Dermis microvascular lymphatic vessel endothelial cell (primary cell): ENCODE results near the gene PIM1. TPM values are rescaled to one million over a fixed set of nuclear protein-coding genes. Genes with fewer than 3 reads are reported as not detected.
"Not testable (repeated sequence)": the region's sequence is repeated elsewhere in the genome, so short reads cannot be mapped to it uniquely, and the experiment has no call there.

Source experiments
- DNase-seq, 2 donors: peaks; one replicate each; pipeline versions ENCODE4 v3.0.0 to v3.0.0-alpha.2; 2010; ENCODE audit warnings: low read depth in 2 of 2
- total RNA-seq: library from RNA; depleted of rRNA; stranded (reverse); fragments of >200 nt; gene quantifications from 2 replicates; pipeline ENCODE4 v1.2.1, GENCODE V29; 2014

The PIM1 gene
- total RNA-seq, 1 donor from 2014 or later = 0.64 TPM

DNA sequence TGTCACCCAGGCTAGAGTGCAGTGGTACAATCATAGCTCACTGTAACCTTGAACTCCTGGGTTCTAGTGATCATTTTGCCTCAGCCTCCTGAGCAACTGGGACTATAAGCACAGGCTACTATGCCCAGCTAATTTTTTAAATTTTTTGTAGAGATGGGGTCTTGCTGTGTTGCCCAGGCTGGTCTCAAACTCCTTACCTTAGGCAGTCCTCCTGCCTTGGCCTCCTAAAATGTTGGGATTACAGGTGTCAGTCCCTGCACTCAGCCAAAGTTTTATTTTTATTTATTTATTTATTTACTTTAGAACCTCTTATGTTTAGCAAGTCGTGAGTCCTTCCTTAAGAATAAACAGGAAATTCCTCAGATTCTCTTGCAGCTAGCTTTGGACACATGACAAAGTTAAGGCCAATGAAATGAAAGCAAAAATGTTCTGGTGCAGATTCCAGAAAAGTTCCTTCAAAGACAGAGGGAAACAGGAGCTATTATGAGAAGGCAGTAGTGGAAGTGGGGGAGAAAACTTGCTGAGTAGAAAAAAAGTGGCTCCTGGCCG is 19.1 kb downstream of the PIM1 start:
- DNase-seq = no peak

DNA sequence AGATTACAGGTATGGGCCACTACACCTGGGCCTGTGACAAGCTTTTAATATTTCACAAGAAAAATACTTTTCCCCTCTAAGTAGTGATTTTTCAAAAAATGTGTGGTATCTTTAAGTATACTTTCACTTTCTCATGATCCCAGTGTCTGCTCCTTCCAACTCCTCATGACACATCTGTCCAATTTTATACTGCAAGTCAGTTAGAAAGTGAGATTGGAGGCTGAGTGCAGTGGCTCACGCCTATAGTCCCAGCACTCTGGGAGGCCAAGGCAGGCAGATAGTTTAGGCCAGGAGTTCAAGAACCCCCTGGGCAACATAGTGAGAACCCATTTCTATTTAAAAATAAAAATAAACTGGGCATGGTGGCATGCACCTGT is 20.2 kb downstream of the PIM1 start:
- no peak for DNase-seq

DNA sequence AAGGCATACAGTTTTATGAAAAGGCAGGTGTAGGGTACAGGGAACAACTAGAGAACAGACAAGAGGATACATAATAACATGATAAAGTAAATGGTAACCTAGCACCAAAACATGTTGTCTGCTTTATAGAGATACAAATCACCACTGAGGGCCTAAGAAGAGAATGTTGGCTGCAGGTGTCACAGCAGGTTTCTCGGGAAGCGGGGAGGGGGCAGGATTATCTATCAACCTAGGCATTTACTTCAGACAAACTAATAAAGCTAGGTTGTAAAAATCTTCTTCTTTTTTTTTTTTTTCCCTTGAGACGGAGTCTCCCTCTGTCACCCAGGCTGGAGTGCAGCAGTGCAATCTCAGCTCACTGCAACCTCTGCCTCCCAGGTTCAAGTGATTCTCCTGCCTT is 22.7 kb downstream of the PIM1 start:
- no peak for DNase-seq

DNA sequence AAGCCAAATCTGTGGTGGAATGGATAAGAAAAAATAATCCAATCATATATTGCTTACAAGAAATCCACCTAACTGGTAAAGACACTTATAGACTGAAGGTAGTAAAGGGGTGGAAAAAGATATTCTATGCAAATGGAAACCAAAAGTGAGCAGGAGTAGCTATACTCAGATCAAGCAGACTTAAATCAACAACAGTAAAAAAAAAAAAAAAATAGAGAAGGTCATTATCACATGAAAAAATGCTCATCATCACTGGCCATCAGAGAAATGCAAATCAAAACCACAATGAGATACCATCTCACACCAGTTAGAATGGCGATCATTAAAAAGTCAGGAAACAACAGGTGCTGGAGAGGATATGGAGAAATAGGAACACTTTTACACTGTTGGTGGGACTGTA is 24.9 kb downstream of the PIM1 start:
- not testable (repeated sequence) for DNase-seq

DNA sequence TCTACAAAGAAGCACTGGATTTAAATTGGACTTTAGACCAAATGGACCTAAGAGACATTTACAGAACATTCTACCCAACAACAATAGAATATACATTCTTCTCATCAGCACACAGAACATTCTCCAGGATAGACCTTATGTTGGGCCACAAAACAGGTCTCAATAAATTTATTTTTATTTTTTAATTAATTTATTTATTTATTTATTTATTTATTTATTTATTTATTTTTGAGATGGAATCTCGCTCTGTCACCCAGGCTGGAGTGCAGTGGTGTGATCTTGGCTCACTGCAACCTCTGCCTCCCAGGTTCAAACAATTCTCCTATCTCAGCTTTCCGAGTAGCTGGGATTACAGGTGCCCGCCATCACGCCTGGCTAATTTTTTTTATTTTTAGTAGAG is 26.5 kb downstream of the PIM1 start:
- not testable (repeated sequence) for DNase-seq

DNA sequence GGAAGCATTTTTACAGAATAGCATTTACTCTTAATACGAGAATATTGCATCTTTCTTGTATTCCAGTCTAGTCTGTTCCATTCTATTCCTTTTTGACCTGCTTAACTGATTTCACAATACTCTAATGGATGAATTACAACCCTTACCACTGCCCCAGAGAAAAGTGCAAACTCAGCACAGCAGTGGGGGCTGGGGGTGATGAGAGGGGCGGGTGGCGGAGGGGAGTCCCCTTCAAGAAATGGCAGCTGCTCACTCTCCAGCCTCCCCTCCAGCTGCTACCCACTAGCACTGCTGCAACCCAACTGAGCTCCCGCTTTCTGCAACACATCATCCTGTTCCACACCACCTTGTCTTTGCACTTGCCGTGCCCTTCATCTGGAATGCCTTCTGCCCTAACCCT is 30.1 kb downstream of the PIM1 start:
- no peak for DNase-seq

DNA sequence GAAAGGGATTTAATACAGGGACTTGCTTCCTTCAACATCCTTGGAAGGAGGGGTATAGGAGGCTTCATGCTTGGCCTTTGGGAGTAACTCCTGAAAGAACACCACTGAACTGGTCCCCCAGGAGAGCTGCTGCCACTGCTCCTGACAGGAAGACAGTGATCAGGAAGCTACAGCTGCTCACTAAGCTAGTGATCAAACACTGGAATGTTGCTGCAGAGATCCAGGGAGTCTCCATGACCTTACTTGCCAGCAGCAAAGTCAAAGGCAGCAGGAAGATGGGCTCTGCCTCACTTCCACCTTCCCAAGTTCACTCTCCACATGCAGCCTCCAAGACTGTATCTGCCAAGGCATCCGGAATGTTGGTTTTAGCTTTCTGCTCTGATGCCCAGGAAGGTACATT is 31.8 kb downstream of the PIM1 start:
- DNase-seq = no peak

DNA sequence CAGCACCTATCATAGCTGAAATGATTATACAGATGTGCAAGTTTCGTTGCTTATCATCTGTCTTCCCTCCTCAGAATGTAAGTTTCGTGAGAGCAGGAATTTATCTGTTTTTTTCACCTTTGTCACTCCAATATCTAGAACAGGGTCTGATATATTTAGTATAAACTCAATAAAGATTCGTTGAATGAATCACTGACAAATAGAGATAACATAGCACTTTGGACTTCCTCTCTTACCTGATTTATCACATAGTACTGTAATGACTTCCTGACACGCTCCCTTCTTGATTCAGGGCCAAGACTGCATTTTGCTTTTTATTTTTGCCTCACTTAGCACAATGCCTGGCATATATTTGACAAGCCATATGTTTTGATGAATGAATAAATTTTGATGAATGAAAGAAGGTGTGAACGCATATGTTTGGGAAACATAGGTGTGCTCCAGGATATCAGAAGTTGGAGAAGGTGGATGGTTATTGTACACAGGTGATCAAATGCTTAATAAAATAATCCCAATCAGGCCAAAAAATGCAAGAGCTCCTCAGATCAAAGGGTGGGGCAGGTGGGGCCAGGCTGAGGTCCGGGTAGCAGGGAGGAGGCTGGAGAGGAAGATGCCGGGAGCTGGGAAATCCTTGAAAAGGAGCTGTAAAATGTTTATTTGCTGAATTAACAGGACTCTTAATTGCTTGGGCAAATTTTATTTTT is 33.0 kb downstream of the PIM1 start:
- DNase-seq = peak; percentile 36 to 57

DNA sequence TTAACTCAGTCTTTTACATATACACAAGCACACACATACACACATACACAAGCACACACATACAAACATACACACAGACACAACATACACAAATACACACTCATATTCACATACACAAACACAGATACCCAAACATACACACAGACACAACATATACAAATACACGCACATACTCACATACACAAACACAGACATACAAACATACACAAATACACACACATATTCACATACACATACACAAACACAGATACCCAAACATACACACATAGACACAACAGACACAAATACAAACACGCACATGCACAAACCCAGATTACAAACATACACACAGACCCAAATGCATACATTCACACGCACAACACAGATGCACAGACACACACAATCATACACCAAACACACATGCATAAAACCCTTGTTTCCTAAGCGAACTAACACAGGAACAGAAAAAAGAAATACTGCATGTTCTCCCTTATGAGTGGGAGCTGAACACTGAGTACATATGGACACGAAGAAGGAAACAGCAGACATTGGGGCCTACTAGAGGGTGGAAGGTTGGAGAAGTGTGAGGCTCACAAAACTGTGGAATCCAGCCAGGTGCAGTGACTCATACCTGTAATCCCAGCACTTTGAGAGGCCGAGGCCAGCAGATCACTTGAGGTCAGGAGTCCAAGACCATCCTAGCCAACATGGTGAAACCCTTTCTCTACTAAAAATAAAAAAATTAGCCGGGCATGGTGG is 34.2 kb downstream of the PIM1 start:
- no peak for DNase-seq

DNA sequence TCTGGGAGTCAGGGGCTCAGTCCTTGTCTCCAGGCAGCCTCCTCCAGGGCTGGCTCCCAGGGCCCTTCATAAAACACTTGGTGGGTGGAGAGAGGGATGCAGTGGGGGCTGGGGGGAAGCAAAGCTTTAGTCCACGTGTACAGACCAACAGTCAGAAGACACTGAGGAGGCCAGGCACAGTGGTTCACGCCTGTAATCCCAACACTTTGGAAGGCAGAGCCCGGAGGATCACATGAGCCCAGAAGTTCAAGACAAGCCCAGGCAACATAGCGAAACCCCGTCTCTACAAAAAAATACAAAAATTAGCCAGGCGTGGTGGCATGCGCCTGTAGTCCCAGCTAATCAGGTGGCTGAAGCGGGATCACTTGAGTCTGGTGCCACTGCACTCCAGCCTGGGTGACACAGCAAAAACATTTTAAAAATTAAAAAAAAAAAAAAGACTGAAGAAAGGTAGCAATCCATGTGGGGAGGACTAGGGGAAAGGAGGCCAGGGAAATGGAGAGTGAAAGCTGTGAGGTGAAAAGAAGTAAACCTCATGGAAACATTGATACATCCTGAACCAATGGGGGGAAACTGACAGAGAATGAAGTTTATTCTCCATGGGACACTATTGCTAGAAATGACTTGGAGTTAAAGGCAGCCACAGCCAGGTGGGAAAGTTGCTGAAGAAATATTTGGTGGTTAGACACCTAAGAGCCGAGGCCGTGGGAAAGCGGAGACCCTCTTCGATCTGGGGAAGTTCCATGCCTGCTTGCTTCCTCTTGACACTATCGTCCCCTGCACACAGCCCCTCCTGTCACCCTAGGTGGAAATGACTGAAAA is 35.4 kb downstream of the PIM1 start:
- no peak for DNase-seq

DNA sequence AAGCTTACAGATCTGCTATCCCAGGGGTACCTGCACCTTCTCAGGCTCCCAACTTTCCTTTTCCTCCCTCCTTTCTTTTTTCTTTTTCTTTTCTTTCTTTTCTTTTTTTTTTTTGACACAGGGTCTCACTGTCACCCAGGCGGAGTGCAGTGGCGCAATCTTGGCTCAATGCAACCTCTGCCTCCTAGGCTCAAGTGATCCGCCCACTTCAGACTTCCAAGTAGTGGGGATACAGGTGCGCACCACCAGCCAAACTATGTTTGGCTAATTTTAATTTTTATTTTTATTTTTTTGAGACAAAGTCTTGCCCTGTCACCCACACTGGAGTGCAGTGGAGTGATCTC is 36.0 kb downstream of the PIM1 start:
- DNase-seq = no peak

DNA sequence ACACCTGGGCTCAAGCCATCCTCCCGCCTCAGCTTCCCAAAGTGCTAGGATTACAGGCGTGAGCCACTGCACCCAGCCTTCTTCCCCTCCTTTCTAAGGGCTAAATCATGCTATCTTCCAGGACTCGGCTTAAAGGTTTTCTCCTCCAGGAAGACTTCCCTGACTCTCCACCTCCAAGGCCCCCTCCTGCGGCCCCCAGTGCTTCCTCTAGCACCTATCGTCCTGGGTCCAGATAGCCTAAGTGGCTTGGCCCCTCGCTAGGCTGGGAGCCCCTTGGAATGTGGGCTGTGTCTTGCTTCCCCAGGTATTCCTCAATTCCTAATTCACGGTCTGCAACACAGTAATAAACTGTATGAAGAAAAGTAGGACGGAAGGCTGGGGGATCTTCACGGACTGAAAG is 36.7 kb downstream of the PIM1 start:
- no peak for DNase-seq

DNA sequence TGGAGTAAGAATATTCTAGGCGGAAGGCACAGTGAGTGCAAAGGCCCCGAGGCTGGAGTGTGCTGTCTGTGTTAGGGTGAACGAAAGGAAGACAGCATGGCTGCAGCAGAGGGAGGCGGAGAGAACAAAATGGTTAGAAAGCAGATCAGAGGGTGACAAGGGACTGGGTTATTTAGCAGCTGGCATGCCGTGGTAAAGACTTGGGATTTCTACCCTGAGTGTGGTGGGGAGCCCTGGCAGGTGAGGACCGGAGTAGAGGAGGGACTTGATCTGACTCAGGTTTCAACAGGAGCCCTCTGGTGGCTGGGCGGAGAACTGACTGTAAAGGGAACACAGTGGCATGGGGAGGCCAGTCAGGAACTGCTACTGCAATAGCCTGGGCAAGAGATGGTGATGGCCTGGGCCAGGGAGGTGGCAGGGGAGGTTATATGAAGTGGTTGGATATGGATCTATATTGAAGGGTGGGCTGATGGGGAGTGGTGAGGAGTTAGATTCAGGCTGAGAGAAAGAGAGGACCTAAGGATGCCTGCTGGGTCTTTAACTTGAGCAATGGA is 38.0 kb downstream of the PIM1 start:
- peak; percentile 52 to 76 for DNase-seq

DNA sequence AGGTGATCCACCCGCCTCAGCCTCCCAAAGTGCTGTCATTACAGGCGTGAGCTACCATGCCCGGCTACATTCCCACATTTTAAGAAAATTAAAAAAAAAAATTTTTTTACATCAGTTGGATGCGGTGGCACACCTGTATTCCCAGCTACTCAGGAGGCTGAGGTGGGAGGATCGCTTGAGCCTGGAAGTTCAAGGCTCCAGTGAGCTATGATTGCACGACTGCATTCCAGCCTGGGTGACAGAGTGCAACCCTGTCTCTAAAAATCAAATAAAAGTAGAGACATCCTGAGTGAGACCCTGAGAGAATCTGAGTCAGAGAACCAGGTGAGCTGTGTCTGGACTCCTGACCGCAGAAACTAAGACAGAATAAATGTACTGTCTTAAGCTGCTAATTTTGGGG is 38.8 kb downstream of the PIM1 start:
- no peak for DNase-seq

DNA sequence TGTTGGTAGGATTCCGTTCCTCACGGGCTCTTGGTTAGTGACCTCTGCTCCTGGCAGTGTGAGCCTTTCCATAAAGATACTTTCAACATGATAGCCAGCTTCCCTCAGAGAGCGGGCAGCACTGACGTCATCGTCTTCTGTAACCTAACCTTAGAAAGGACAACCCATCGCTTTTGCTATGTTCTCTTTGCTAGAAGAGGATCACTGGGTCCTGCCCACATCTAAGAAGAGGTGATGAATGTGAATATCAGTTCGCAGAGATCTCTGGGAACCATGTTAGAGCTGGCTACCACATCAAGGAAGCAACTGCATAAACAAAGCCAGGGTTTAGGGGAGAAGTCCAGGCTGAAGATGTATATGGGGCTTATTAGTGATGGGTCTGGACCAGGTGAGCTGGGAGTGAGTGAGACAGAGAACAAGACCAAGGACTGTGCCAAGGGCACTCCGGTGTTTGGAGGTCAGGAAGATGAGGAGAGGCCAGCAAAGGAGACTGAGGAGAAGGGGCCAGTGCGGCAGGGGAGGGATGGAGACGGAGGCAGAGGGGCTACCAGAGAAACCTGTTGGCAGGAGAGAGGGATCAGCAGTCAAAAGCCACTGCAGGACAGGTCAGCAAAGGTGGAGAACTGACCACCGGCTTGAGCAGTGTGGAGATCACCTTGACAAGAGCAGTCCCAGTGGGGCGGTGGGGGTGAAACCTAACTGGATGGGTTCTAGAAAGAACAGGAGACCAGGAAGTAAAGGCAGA is 39.7 kb downstream of the PIM1 start:
- no peak for DNase-seq

DNA sequence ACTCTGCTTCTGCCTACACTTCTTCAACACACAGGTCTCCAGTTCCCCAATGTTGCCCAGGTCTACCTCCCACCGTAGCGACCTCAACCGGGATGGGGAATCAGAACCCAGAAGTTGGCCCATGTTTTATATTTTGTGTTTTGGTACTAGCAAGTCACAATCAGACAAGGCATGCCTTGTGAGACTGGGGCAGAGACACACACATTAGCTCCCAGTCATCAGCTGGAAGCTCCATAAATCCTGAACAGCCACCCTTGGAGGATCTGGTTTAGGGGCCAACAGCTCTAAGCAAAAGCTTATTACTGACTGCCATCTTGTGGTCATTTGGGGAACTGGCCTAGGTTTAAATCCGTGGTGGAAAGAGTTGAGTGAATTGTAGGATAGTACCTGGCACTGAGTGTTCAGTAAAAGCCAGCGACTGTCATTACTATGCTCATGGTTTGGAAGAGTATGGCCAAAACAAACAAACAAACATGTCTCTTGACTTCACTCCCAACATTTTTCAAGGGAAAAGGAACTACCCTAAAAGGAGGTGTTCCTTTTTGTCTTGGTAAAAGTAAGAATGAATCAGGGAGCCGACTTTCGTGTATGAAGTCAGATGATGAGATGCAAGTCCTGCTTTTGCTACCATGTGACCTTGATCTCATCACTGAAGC is 40.5 kb downstream of the PIM1 start:
- peak; percentile 78 to 82 for DNase-seq

DNA sequence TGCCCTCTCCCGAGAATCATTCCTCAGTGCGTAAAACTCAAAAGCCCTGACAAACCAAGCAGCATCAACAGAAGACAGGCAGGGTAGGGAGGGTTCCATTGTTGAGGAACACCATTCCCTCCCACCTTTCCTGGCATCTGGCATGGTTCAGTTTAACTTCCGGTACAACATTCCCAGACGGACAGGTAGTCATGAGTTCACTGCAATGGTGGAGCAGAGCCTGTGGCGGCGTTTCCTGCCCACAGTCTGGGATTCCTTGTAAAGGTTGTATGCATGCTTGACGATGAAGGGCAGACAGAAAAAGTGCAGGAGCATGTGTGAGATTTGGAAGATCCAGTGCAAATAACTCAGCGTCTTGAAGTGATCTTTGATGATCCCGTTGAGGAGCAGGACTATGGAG is 42.3 kb downstream of the PIM1 start:
- DNase-seq = peak in 1 of 2 donors; percentile 28

DNA sequence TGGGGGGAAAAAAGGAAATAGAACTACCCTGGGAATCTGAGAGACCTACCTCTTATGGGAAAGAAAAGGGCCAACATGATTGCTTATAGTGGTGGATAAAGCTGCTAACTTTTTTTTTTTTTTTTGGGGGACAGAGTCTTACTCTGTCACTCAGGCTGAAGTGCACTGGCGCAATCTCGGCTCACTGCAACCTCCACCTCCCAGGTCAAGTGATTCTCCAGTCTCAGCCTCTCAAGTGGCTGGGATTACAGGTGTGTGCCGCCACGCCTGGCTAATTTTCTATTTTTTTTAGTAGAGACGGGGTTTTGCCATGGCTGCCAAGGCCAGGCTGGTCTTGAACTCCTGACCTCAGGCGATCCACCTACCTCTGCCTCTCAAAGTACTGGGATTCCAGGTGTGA is 48.1 kb downstream of the PIM1 start:
- no peak for DNase-seq

DNA sequence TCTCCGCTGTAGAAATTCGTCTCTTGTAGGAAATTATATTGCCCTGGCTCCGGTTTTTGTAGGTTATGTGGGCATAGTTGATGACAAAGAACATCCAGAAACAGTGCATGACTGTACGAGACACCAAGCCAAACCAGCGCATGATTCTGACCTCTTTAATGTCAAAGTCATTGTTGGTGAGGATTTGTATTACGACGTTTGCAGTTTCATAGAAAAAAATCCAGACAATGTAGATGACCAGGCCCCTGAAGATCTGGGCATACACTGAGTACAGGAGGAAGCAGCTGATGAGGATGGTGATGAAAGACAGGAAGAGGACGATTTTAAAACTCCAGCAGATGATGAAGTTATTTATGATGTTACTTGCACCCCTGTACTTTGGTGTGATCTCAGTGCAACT is 48.6 kb downstream of the PIM1 start:
- peak; percentile 26 to 72 for DNase-seq

DNA sequence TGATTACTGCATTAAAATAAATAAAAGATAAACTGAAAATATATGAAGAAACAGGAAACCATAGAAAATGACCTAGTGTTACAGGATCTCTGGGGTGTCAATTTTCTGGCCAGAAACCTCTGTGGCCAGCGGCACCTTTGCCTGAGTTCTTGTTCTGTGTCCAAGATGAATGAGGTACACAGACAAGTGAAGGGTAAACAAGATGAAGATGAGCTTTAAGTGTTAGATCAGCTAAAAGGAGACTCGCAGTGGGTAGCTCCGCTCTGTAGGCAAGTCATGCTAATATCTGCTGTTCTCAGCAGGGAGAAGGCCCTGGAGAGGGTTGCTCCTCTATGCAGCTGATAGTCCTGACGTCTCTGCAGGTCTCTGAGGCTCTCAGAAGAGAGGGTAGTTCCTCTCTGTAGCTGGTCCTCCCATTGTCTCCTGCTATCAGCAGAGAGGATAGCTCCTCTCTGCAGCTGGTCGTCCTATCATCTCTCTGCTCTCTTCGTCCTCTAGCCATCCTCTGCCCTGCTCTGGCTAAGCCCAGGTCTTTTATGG is 51.7 kb downstream of the PIM1 start:
- DNase-seq = no peak
